Stomach (tissue), 4 donors: Measurements from ENCODE around the gene MCEE.
"Not testable (repeated sequence)": the region's sequence is repeated elsewhere in the genome, so short reads cannot be mapped to it uniquely, and the experiment has no call there.

Experiments used
- POLR2A ChIP-seq, 4 donors: fragments of 450-650 bp; IDR thresholded peaks; one replicate each; pipeline ENCODE4 v1.6.1; 2016; ENCODE audit warnings: antibody characterized with exemption in 4 of 4, control low read depth in 2 of 4, mild to moderate bottlenecking in 1 of 4, moderate library complexity in 1 of 4
- TF ChIP-seq, protein P1 (sequence below), 7 experiments: fragments of 450-650 bp in 4 of 7; fragments of 200-600 bp in 3 of 7; sonication (generic) in 3 of 7; IDR thresholded peaks; one replicate each; pipeline ENCODE4 v1.5.1; 2016 to 2019; ENCODE audit warnings: antibody characterized with exemption in 7 of 7, control low read depth in 2 of 7, mild to moderate bottlenecking in 1 of 7

DNA sequence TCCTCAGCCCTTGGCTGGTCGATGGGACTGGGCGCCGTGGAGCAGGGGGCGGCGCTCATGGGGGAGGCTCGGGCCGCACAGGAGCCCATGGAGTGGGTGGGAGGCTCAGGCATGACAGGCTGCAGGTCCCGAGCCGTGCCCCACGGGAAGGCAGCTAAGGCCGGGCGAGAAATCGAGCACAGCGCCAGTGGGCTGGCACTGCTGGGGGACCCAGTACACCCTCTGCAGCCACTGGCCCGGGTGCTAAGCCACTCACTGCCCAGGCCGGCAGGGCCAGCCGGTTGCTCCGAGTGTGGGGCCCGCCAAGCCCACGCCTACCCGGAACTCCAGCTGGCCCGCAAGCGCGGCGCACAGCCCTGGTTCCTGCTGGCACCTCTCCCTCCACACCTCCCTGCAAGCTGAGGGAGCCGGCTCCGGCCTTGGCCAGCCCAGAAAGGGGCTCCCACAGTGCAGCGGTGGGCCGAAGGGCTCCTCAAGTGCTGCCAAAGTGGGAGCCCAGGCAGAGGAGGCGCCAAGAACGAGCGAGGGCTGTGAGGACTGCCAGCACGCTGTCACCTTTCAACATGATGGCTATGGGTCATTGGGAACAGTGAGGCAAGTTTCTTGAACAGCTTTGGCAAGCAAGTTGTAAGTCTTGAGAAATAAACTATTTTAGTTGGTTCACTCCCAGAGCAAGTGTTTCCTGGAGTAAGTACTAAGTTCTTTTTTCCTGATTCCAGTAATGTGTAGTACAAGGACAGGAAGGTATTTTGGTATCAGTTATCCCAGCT lies 37.4 kb downstream of the MCEE start:
- TF ChIP-seq, protein P1, sequence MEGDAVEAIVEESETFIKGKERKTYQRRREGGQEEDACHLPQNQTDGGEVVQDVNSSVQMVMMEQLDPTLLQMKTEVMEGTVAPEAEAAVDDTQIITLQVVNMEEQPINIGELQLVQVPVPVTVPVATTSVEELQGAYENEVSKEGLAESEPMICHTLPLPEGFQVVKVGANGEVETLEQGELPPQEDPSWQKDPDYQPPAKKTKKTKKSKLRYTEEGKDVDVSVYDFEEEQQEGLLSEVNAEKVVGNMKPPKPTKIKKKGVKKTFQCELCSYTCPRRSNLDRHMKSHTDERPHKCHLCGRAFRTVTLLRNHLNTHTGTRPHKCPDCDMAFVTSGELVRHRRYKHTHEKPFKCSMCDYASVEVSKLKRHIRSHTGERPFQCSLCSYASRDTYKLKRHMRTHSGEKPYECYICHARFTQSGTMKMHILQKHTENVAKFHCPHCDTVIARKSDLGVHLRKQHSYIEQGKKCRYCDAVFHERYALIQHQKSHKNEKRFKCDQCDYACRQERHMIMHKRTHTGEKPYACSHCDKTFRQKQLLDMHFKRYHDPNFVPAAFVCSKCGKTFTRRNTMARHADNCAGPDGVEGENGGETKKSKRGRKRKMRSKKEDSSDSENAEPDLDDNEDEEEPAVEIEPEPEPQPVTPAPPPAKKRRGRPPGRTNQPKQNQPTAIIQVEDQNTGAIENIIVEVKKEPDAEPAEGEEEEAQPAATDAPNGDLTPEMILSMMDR (IDR thresholded peaks at IDR 0.05): not testable (repeated sequence)
- TF ChIP-seq POLR2A (IDR thresholded peaks at IDR 0.05): not testable (repeated sequence)
